LoVo (cell line): Measurements from ENCODE around the gene S100A1.
A peak's percentile ranks its signal among the peaks of the same experiment; 100 is the strongest.
"Not testable (repeated sequence)": the region's sequence is repeated elsewhere in the genome, so short reads cannot be mapped to it uniquely, and the experiment has no call there.

Experiments
- DNase-seq: peaks from one replicate; pipeline ENCODE4 v3.0.0-alpha.2; 2016; ENCODE audit warnings: low spot score

The S100A1 gene

GRCh38 chr1:153627715-153628626 lies at the start of gene S100A1:
TSS of gene S100A1 (plus strand) at chr1:153628434. CDS start at chr1:153630522, 2,088 bp downstream.
- DNase-seq: no peak

- no peak for DNase-seq
Measured at GRCh38 chr1:153578490-153578889, 49.7 kb upstream of the S100A1 start.

GRCh38 chr1:153578936-153579335 lies 49.3 kb upstream of the S100A1 start:
- no peak for DNase-seq

- DNase-seq: not testable (repeated sequence)
Measured at GRCh38 chr1:153582836-153583235, 45.4 kb upstream of the S100A1 start.

GRCh38 chr1:153583514-153583913 lies 44.7 kb upstream of the S100A1 start:
- DNase-seq: not testable (repeated sequence)

- DNase-seq: no peak
Measured at GRCh38 chr1:153583976-153584375, 44.3 kb upstream of the S100A1 start.

GRCh38 chr1:153585006-153585405 lies 43.2 kb upstream of the S100A1 start:
- DNase-seq: no peak

GRCh38 chr1:153586347-153586746 lies 41.9 kb upstream of the S100A1 start:
- DNase-seq: no peak

- DNase-seq: no peak
Measured at GRCh38 chr1:153587314-153587713, 40.9 kb upstream of the S100A1 start.

- not testable (repeated sequence) for DNase-seq
Measured at GRCh38 chr1:153588033-153588432, 40.2 kb upstream of the S100A1 start.

- no peak for DNase-seq
Measured at GRCh38 chr1:153588482-153588881, 39.8 kb upstream of the S100A1 start.

- DNase-seq: no peak
Measured at GRCh38 chr1:153592748-153593147, 35.5 kb upstream of the S100A1 start.

- peak; percentile 52 for DNase-seq
Measured at GRCh38 chr1:153597206-153597605, 31.0 kb upstream of the S100A1 start.

GRCh38 chr1:153598309-153599172 lies 29.7 kb upstream of the S100A1 start:
- no peak for DNase-seq

GRCh38 chr1:153599847-153600246 lies 28.4 kb upstream of the S100A1 start:
- no peak for DNase-seq

GRCh38 chr1:153602749-153603148 lies 25.5 kb upstream of the S100A1 start:
- DNase-seq: no peak

GRCh38 chr1:153606194-153606593 lies 22.0 kb upstream of the S100A1 start:
- DNase-seq: no peak

- DNase-seq: no peak
Measured at GRCh38 chr1:153607381-153607780, 20.9 kb upstream of the S100A1 start.

- DNase-seq: no peak
Measured at GRCh38 chr1:153608089-153608682, 20.0 kb upstream of the S100A1 start.

GRCh38 chr1:153608742-153609584 lies 19.3 kb upstream of the S100A1 start:
- peak; percentile 68 for DNase-seq

- no peak for DNase-seq
Measured at GRCh38 chr1:153609585-153609907, 18.7 kb upstream of the S100A1 start.

- DNase-seq: peak; percentile 31
Measured at GRCh38 chr1:153610334-153610733, 17.9 kb upstream of the S100A1 start.
